HG03442 (cell line): ENCODE results near the gene NAPEPLD.
"Not testable (repeated sequence)": the region's sequence is repeated elsewhere in the genome, so short reads cannot be mapped to it uniquely, and the experiment has no call there.

Source experiments
- ATAC-seq: cut with Tn5 transposase; IDR thresholded peaks from one replicate; pipeline ENCODE4 v1.9.1; 2021; ENCODE audit warnings: mild to moderate bottlenecking, moderate library complexity; ENCODE audit not compliant: unreplicated experiment

Gene NAPEPLD

GRCh38 chr7:103148994-103149807 is at the start of gene NAPEPLD:
Gene NAPEPLD, minus strand, starts transcription at chr7:103149099. Its CDS starts 20,323 bp downstream, at chr7:103128776.
- ATAC-seq = peak; percentile 86

- not testable (repeated sequence) for ATAC-seq
Measured at GRCh38 chr7:103198079-103198478, 49.2 kb upstream of the NAPEPLD start.

GRCh38 chr7:103195364-103195763 is 46.5 kb upstream of the NAPEPLD start:
- not testable (repeated sequence) for ATAC-seq

GRCh38 chr7:103172415-103173146 is 23.7 kb upstream of the NAPEPLD start:
- not testable (repeated sequence) for ATAC-seq

- not testable (repeated sequence) for ATAC-seq
Measured at GRCh38 chr7:103171695-103172414, 23.0 kb upstream of the NAPEPLD start.

GRCh38 chr7:103166921-103167544 is 18.1 kb upstream of the NAPEPLD start:
- ATAC-seq = not testable (repeated sequence)

GRCh38 chr7:103163087-103163825 is 14.4 kb upstream of the NAPEPLD start:
- not testable (repeated sequence) for ATAC-seq

- ATAC-seq = not testable (repeated sequence)
Measured at GRCh38 chr7:103162641-103163040, 13.7 kb upstream of the NAPEPLD start.

- not testable (repeated sequence) for ATAC-seq
Measured at GRCh38 chr7:103161998-103162616, 13.2 kb upstream of the NAPEPLD start.

- not testable (repeated sequence) for ATAC-seq
Measured at GRCh38 chr7:103159072-103159471, 10.2 kb upstream of the NAPEPLD start.

- ATAC-seq = not testable (repeated sequence)
Measured at GRCh38 chr7:103155331-103156024, 6.6 kb upstream of the NAPEPLD start.

- no peak for ATAC-seq
Measured at GRCh38 chr7:103154042-103154441, 5.1 kb upstream of the NAPEPLD start.

GRCh38 chr7:103152744-103153617 is 4.1 kb upstream of the NAPEPLD start:
- ATAC-seq = not testable (repeated sequence)

GRCh38 chr7:103151993-103152676 is 3.2 kb upstream of the NAPEPLD start:
- not testable (repeated sequence) for ATAC-seq

- ATAC-seq = no peak
Measured at GRCh38 chr7:103150192-103150591, 1.3 kb upstream of the NAPEPLD start.

- no peak for ATAC-seq
Measured at GRCh38 chr7:103149808-103150180, 895 bp upstream of the NAPEPLD start.
